ENCODE data around the gene TMTC4. TPM values are rescaled to one million over a fixed set of nuclear protein-coding genes. Genes with fewer than 3 reads are reported as not detected.

Gene TMTC4
- total RNA-seq, 1 donor, result 11.7 TPM

DNA sequence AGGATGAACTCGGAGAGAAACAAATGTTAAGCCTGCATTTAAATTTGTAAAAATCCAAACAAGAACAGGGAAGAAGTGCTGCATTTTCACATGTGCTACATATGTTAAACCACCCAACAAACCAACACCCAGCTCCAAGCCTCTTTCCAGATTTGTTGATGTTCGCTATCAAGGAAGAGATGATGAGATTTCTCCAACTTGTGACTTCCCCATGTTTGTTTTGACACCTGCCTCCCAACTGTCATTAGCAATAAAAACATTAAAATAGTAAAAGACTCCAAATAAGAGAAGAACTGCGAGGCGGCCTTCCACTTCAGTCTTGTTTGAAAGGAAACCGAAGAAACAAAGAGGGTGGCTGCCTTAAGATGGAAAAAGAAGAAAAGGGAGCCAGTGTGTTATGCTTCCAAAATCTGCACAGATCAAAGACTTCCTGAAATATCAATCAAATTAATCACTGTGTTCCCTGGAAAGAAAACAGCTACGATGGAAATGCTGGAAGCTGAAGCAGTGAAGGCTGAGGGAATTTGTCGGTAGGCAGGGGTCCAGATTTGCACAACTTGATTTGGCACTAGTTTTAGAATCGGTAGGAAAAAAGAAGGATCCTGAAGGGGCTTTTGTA lies 72.0 kb downstream of the TMTC4 start:
- peak; percentile 7 for DNase-seq (ENCODE audit: low read depth)
- H3K4me3 ChIP-seq (ENCODE audit: low read depth, low read length), result no peak overlapping the region
- TF ChIP-seq, protein P1, sequence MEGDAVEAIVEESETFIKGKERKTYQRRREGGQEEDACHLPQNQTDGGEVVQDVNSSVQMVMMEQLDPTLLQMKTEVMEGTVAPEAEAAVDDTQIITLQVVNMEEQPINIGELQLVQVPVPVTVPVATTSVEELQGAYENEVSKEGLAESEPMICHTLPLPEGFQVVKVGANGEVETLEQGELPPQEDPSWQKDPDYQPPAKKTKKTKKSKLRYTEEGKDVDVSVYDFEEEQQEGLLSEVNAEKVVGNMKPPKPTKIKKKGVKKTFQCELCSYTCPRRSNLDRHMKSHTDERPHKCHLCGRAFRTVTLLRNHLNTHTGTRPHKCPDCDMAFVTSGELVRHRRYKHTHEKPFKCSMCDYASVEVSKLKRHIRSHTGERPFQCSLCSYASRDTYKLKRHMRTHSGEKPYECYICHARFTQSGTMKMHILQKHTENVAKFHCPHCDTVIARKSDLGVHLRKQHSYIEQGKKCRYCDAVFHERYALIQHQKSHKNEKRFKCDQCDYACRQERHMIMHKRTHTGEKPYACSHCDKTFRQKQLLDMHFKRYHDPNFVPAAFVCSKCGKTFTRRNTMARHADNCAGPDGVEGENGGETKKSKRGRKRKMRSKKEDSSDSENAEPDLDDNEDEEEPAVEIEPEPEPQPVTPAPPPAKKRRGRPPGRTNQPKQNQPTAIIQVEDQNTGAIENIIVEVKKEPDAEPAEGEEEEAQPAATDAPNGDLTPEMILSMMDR (IDR thresholded peaks at IDR 0.05; ENCODE audit: insufficient read depth, low read depth, low read length), result no peak

- H3K4me3 ChIP-seq (ENCODE audit: low read depth, low read length), result no peak overlapping the region
- DNase-seq (ENCODE audit: low read depth), result no peak
- TF ChIP-seq, protein P1 (IDR thresholded peaks at IDR 0.05; ENCODE audit: insufficient read depth, low read depth, low read length), result no peak
Observed at GRCh38 chr13:100601716-100602115, 72.9 kb downstream of the TMTC4 start.

- TF ChIP-seq, protein P1 (IDR thresholded peaks at IDR 0.05; ENCODE audit: insufficient read depth, low read depth, low read length), result no peak
- H3K4me3 ChIP-seq (ENCODE audit: low read depth, low read length), result no peak overlapping the region
- DNase-seq (ENCODE audit: low read depth), result no peak
Observed at GRCh38 chr13:100600915-100601314, 73.7 kb downstream of the TMTC4 start.

- no peak for DNase-seq (ENCODE audit: low read depth)
- TF ChIP-seq, protein P1 (IDR thresholded peaks at IDR 0.05; ENCODE audit: insufficient read depth, low read depth, low read length), result no peak
Observed at GRCh38 chr13:100600461-100600860, 74.1 kb downstream of the TMTC4 start.

GRCh38 chr13:100597253-100597652 lies 77.3 kb downstream of the TMTC4 start:
- H3K4me3 ChIP-seq (ENCODE audit: low read depth, low read length), result no peak overlapping the region
- TF ChIP-seq, protein P1 (IDR thresholded peaks at IDR 0.05; ENCODE audit: insufficient read depth, low read depth, low read length), result no peak
- DNase-seq (ENCODE audit: low read depth), result no peak

More at GRCh38 chr13:100600461-100600860, 74.1 kb downstream of the TMTC4 start:
- H3K4me3 ChIP-seq (ENCODE audit: low read depth, low read length), result no peak overlapping the region

- TF ChIP-seq, protein P1 (IDR thresholded peaks at IDR 0.05; ENCODE audit: insufficient read depth, low read depth, low read length), result no peak
- no peak for DNase-seq (ENCODE audit: low read depth)
- no peak overlapping the region for H3K4me3 ChIP-seq (ENCODE audit: low read depth, low read length)
Observed at GRCh38 chr13:100596516-100596915, 78.1 kb downstream of the TMTC4 start.

- no peak overlapping the region for H3K4me3 ChIP-seq (ENCODE audit: low read depth, low read length)
- no peak for DNase-seq (ENCODE audit: low read depth)
- TF ChIP-seq, protein P1 (IDR thresholded peaks at IDR 0.05; ENCODE audit: insufficient read depth, low read depth, low read length), result peak; percentile 37
Observed at GRCh38 chr13:100594731-100595130, 79.9 kb downstream of the TMTC4 start.

Data from fibroblast of villous mesenchyme (primary cell).